AG09319 (cell line): Measurements from ENCODE around the gene ARHGAP10.

ENCODE experiments used
- DNase-seq: peaks from one replicate; pipeline ENCODE4 v3.0.0-alpha.2; 2010; ENCODE audit warnings: low read depth; ENCODE audit errors: extremely low read depth
- CTCF ChIP-seq: IDR thresholded peaks from 2 replicates; pipeline ENCODE4 v1.5.1; 2011; ENCODE audit warnings: low read depth, mild to moderate bottlenecking, inconsistent platforms, low read length, moderate library complexity

The ARHGAP10 gene

GRCh38 chr4:147955827-147956558 lies 224.1 kb downstream of the ARHGAP10 start:
- no peak for DNase-seq
- no peak for TF ChIP-seq CTCF

- no peak for TF ChIP-seq CTCF
- DNase-seq: no peak
These were observed 225.6 kb downstream of the ARHGAP10 start for GRCh38 chr4:147957446-147957845.

- DNase-seq: no peak
- no peak for TF ChIP-seq CTCF
These were observed 226.2 kb downstream of the ARHGAP10 start for GRCh38 chr4:147958057-147958456.

- no peak for TF ChIP-seq CTCF
- DNase-seq: no peak
These were observed 226.7 kb downstream of the ARHGAP10 start for GRCh38 chr4:147958489-147959065.

GRCh38 chr4:147960971-147961370 lies 229.1 kb downstream of the ARHGAP10 start:
- DNase-seq: no peak
- TF ChIP-seq CTCF: no peak

GRCh38 chr4:147963839-147964238 lies 232.0 kb downstream of the ARHGAP10 start:
- TF ChIP-seq CTCF: no peak
- DNase-seq: no peak

- TF ChIP-seq CTCF: no peak
- no peak for DNase-seq
These were observed 232.5 kb downstream of the ARHGAP10 start for GRCh38 chr4:147964266-147964880.
